CD4-positive, alpha-beta T cell treated with Interleukin-17A for 1 hour (primary cell): ENCODE results near the gene C14orf180.
"Not testable (repeated sequence)": the region's sequence is repeated elsewhere in the genome, so short reads cannot be mapped to it uniquely, and the experiment has no call there.

Experiments
- DNase-seq: peaks from one replicate; pipeline ENCODE4 v3.0.0-alpha.2; 2020

Gene C14orf180

GRCh38 chr14:104624939-104625338, 45.4 kb downstream of the C14orf180 start:
- DNase-seq: no peak

DNA sequence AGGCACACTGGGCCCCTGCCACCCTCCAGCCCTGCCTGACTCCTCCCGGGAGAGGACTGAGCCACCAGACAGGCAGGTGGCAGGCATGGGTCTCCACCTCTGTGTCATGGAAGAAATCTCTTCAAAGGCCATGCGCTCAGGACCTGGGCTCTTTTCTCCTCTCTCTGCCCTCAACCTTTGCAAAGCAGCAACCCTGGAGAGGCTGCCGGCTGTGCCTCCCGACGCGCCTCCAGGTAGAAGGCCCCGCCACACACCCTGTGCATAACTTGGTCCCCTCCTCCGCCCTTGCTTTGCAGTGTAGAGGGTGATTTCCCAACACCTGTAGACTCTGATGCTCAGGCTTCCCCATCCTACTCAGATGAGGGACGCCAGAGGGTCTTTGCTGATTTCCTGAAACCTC, 53.2 kb downstream of the C14orf180 start:
- DNase-seq: no peak

DNA sequence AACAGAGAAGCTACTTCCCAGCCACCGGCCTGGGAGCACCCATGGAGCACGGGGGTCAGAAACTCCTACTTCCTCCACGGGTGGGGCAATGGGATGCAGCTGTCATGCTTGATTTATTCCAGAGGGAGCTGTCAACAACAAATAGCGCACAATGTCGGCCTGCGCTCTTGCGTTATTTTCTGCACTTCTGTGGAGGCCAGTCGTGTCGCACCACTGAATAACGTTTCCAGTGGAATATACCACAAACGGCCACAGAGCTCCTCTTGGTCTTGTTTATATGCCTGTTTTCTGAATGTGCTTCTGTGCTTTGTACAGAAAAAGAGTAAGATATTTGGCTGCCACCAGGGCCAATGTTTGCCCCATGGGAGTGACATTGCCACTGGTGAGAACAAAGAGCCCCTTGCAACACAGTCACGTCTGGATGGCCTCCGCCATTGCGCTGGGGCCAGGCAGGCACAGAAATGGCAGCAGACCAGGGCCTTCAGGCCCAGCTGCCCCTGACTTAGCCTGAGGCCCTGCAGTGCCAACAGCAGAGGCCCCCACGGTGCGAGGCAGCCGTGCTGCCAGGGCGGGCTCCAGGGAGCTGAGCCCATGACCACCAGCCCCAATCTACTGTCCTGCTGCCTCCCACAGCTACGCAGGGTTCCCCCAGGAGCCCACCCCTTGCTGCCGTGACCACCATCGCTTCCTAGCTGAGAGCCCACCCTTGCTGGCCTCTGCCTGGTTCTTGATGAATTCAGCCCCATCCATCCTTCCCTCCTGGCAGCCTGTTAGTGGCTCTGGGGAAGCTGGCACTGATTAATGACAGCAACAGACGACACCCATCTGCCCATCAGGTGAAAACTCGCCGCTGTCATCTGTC, 53.9 kb downstream of the C14orf180 start:
- DNase-seq: no peak

DNA sequence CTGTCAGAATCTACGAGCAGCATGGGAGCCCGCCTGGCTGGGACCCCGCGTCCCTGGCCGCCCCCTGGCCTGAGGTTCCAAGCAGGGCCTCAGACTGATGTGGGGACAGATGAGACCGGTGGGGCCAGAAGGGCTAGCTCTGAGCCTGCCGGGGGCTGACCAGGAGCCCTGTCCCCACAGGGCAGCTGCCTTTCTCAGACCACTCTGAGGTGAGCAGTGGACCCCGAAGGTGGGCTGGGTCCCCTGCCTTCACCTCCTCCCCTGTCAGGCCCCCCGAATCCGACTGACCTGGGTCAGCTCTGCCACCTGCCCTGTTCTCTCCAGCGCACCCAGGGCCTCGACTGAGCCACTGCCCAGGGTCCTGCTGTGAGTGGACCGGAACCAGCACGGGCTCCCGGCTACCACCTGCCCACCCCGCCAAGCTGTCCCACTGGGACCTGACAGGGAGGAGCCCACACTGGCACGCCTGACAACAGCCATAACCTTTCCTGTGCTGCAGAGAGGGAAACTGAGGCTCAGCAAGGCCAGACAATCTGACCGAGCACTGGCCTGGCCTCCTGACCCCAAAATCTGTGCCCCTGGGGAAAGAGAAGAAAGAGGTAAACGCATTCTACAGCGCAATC, 54.7 kb downstream of the C14orf180 start:
- no peak for DNase-seq

DNA sequence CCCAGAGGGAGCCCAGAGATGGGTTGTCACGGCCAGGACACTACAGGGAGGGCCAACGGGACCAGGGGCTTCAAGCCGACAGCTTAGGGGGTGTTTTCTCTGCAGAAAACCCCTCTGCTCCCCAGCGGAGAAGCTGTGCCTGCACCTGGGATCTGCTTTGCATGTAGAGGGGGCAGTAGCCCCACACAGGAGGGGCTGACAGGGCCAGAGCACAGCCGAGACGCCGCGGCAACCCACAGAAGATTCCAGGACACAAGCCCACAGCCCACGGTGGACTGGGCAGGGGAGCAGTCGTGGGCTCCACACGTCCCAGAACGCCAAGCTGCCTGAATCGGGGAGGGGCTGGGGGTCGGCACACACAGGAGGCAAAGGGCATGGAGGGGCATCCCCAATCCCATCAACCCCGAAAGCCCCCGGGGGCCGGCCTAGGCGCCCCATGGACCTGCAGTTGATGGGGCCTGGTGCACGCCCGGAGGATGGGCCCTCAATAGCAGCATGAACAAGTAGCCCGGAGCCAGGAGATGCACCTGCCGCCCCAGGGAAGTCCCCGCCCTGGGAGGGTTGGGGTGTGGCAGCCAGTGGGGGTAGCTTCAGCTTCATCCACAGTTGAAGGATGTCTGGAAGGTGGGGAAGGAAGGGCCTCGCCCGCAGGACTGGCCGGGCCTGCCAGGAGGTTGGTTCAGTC, 55.5 kb downstream of the C14orf180 start:
- no peak for DNase-seq

GRCh38 chr14:104635717-104636116, 56.2 kb downstream of the C14orf180 start:
- no peak for DNase-seq

- no peak for DNase-seq
Measured at GRCh38 chr14:104636131-104636530, 56.6 kb downstream of the C14orf180 start.

GRCh38 chr14:104636846-104637545, 57.4 kb downstream of the C14orf180 start:
- DNase-seq: not testable (repeated sequence)

GRCh38 chr14:104637546-104638003, 58.0 kb downstream of the C14orf180 start:
- DNase-seq: no peak

DNA sequence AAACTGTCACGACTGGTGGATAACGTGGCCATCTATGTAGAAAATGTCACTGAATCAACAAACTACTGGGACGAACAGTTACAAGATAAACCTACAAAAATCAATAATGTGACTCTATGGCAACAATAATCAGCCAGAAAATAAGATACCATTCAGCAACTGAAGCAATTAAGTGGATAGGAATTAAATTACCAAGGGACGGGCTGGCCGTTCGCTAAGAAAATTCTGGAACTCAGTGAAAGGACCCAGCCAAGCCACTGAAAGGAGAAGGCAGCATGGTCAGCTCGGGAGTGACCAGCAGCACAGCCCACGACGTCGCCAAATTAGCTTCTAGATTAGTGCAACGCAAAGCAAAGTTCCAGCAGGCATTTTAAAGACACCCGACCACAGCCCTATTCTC, 58.6 kb downstream of the C14orf180 start:
- no peak for DNase-seq

DNA sequence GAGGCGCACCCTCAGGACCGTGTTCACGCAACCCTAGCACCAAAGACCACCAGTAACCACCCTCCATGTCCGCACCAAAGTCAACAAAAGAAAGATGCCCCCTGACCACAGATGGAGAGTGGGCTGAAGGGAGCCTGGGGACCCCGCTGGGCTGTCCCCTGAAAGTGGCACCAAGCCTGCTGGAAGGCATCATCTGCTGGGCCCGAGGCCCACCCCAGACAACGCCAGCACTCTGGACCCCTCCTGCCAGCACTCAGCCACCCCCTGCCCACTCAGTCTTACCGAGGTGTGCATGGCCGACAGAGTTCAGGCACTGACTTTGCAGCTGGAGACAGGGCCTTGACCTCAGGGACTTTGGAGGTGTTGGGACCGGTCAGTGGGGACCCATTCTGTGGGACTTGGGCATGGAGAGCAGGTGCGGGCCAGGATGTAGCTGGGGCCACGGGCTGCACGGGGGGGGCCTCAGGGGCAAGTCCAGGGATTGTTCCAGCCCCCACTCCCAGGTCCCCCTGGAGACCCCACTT, 59.4 kb downstream of the C14orf180 start:
- DNase-seq: no peak

GRCh38 chr14:104639471-104639870, 59.9 kb downstream of the C14orf180 start:
- no peak for DNase-seq
